ENCODE measurements around the gene SNAPC3. TPM values are rescaled to one million over a fixed set of nuclear protein-coding genes. Genes with fewer than 3 reads are reported as not detected.

Gene SNAPC3
- total RNA-seq, 2 donors from 2014 or later: 41.3 to 52.5 TPM

GRCh38 chr9:15400281-15400941 lies 22.3 kb upstream of the SNAPC3 start:
- no peak overlapping the region for H3K4me3 ChIP-seq (ENCODE audit: low read length)
- no peaks in the 10 kb centered on the region for H3K4me1 ChIP-seq (ENCODE audit: control insufficient read depth, insufficient read depth, low read length)
- peaks cover 10% of the 10 kb centered on the region for H3K9me3 ChIP-seq (ENCODE audit: control insufficient read depth, low read length)
- WGBS, 2 experiments (ENCODE audit: insufficient coverage in 1 of 2, insufficient read length in 1 of 2): 74 to 75% methylated on average over 5 of the region's 5 CpGs
- no peaks in the 10 kb centered on the region for H3K27me3 Mint-ChIP-seq (ENCODE audit: insufficient read depth)
- no peak overlapping the region for H3K27ac ChIP-seq (ENCODE audit: low read depth, low read length)
- no peak for DNase-seq
- H3K36me3 ChIP-seq (ENCODE audit: control insufficient read depth, insufficient read depth, low read length): no peaks in the 10 kb centered on the region
- TF ChIP-seq CTCF (conservative IDR thresholded peaks at IDR 0.05): no peak
- H3K4me3 Mint-ChIP-seq: no peak overlapping the region
- H3K9me3 Mint-ChIP-seq: peaks cover 28% of the 10 kb centered on the region
- no peak overlapping the region for H3K9ac ChIP-seq (ENCODE audit: extremely low read depth, low read length, poor library complexity, severe bottlenecking)
- no peaks in the 10 kb centered on the region for H3K4me1 Mint-ChIP-seq
- no peak overlapping the region for H3K27ac Mint-ChIP-seq
- no peaks in the 10 kb centered on the region for H3K36me3 Mint-ChIP-seq (ENCODE audit: low read depth)
- H3K27me3 ChIP-seq (ENCODE audit: control insufficient read depth, insufficient read depth, low read length, poor library complexity, severe bottlenecking): no peaks in the 10 kb centered on the region

GRCh38 chr9:15401266-15401665 lies 21.4 kb upstream of the SNAPC3 start:
- Histone ChIP-seq H3K27me3 (ENCODE audit: control insufficient read depth, insufficient read depth, low read length, poor library complexity, severe bottlenecking) (no peaks in the 10 kb centered on the region), H3K36me3 (ENCODE audit: control insufficient read depth, insufficient read depth, low read length) (no peaks in the 10 kb centered on the region), H3K4me3 (ENCODE audit: low read length) (no peak overlapping the region), H3K9ac (ENCODE audit: extremely low read depth, low read length, poor library complexity, severe bottlenecking) (no peak overlapping the region), H3K9me3 (ENCODE audit: control insufficient read depth, low read length) (peaks cover 10% of the 10 kb centered on the region), H3K27ac (ENCODE audit: low read depth, low read length) (no peak overlapping the region), H3K4me1 (ENCODE audit: control insufficient read depth, insufficient read depth, low read length) (no peaks in the 10 kb centered on the region)
- no peaks in the 10 kb centered on the region for H3K27me3 Mint-ChIP-seq (ENCODE audit: insufficient read depth)
- 92 to 95% methylated on average over 7 to 8 of the region's 8 CpGs for WGBS, 2 experiments (ENCODE audit: insufficient coverage in 1 of 2, insufficient read length in 1 of 2)
- no peaks in the 10 kb centered on the region for H3K4me1 Mint-ChIP-seq
- no peak for TF ChIP-seq CTCF (conservative IDR thresholded peaks at IDR 0.05)
- no peak overlapping the region for H3K4me3 Mint-ChIP-seq
- H3K9me3 Mint-ChIP-seq: peaks cover 32% of the 10 kb centered on the region
- no peak overlapping the region for H3K27ac Mint-ChIP-seq
- no peaks in the 10 kb centered on the region for H3K36me3 Mint-ChIP-seq (ENCODE audit: low read depth)
- DNase-seq: no peak

- H3K27ac ChIP-seq (ENCODE audit: low read depth, low read length): no peak overlapping the region
- no peak overlapping the region for H3K9ac ChIP-seq (ENCODE audit: extremely low read depth, low read length, poor library complexity, severe bottlenecking)
- H3K27ac Mint-ChIP-seq: no peak overlapping the region
- DNase-seq: peak; percentile 78
- H3K4me3 Mint-ChIP-seq: no peak overlapping the region
- no peak overlapping the region for H3K4me3 ChIP-seq (ENCODE audit: low read length)
- H3K27me3 Mint-ChIP-seq (ENCODE audit: insufficient read depth): no peaks in the 10 kb centered on the region
- peak; percentile 74 for TF ChIP-seq CTCF (conservative IDR thresholded peaks at IDR 0.05)
- H3K9me3 ChIP-seq (ENCODE audit: control insufficient read depth, low read length): peaks cover 10% of the 10 kb centered on the region
- H3K4me1 ChIP-seq (ENCODE audit: control insufficient read depth, insufficient read depth, low read length): no peaks in the 10 kb centered on the region
- WGBS, 2 experiments (ENCODE audit: insufficient coverage in 1 of 2, insufficient read length in 1 of 2): 75% methylated on average over 2 of the region's 4 CpGs; no CpG with 5 or more reads in 1 of the 2 experiments
- no peaks in the 10 kb centered on the region for H3K27me3 ChIP-seq (ENCODE audit: control insufficient read depth, insufficient read depth, low read length, poor library complexity, severe bottlenecking)
- H3K4me1 Mint-ChIP-seq: no peaks in the 10 kb centered on the region
- H3K36me3 Mint-ChIP-seq (ENCODE audit: low read depth): no peaks in the 10 kb centered on the region
- peaks cover 32% of the 10 kb centered on the region for H3K9me3 Mint-ChIP-seq
- H3K36me3 ChIP-seq (ENCODE audit: control insufficient read depth, insufficient read depth, low read length): no peaks in the 10 kb centered on the region
Observed at GRCh38 chr9:15403155-15403554, 19.5 kb upstream of the SNAPC3 start.

Measured in endodermal cell (in vitro differentiated cells).